G401.6 (cell line): ENCODE data around the gene CDA.

Experiments used
- FAIRE-seq: peaks from 2 replicates; lab custom pipeline; 2012; peaks lifted over from hg19 to GRCh38; lab: Jason Lieb, UNC

Gene CDA

GRCh38 chr1:20648946-20649345 lies 60.0 kb downstream of the CDA start:
- FAIRE-seq = no peak

GRCh38 chr1:20652300-20652699 lies 63.4 kb downstream of the CDA start:
- FAIRE-seq = no peak

GRCh38 chr1:20654104-20654690 lies 65.3 kb downstream of the CDA start:
- no peak for FAIRE-seq

- FAIRE-seq = no peak
Observed at GRCh38 chr1:20657024-20657423, 68.1 kb downstream of the CDA start.

- no peak for FAIRE-seq
Observed at GRCh38 chr1:20658166-20658915, 69.4 kb downstream of the CDA start.

- no peak for FAIRE-seq
Observed at GRCh38 chr1:20660363-20660762, 71.5 kb downstream of the CDA start.

GRCh38 chr1:20660847-20661206 lies 71.9 kb downstream of the CDA start:
- no peak for FAIRE-seq

GRCh38 chr1:20661207-20662109 lies 72.6 kb downstream of the CDA start, which contains the start of gene DDOST:
Gene DDOST (minus strand): TSS chr1:20661369. CDS start chr1:20661350, 19 bp downstream.
- peak; percentile 99 for FAIRE-seq

- FAIRE-seq = no peak
Observed at GRCh38 chr1:20662110-20662475, 73.2 kb downstream of the CDA start.

- FAIRE-seq = no peak
Observed at GRCh38 chr1:20663365-20663764, 74.5 kb downstream of the CDA start.

- FAIRE-seq = no peak
Observed at GRCh38 chr1:20663969-20664715, 75.2 kb downstream of the CDA start.

- FAIRE-seq = no peak
Observed at GRCh38 chr1:20665726-20666125, 76.8 kb downstream of the CDA start.

- FAIRE-seq = no peak
Observed at GRCh38 chr1:20666146-20666545, 77.2 kb downstream of the CDA start.

- FAIRE-seq = no peak
Observed at GRCh38 chr1:20666804-20667203, 77.9 kb downstream of the CDA start.
